ENCODE measurements around the gene GPR180. TPM values are rescaled to one million over a fixed set of nuclear protein-coding genes. Genes with fewer than 3 reads are reported as not detected.

Gene GPR180
- total RNA-seq, 1 experiment from 2014 or later: 3.7 TPM

- no peak for DNase-seq (ENCODE audit: low spot score)
These were observed 45.2 kb downstream of the GPR180 start for GRCh38 chr13:94646904-94647303.

DNA sequence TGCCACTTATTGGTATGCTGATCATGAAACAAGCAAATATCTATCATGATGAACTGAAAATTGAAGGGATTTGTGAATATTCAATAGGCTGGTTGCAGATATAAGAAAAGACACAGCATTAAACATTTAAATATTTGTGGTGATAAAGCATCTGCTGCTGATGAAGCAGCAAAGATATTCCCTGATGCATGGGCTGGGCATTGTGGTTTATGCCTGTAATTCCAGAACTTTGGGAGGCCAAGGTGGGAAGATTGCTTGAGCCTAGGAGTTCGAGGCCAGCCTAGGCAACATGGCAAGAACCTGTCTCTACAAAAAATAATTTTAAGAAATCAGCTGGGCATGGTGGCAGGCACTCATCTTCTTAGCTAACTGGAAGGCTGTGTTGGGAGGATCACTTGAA lies 54.5 kb downstream of the GPR180 start:
- no peak for DNase-seq (ENCODE audit: low spot score)

DNA sequence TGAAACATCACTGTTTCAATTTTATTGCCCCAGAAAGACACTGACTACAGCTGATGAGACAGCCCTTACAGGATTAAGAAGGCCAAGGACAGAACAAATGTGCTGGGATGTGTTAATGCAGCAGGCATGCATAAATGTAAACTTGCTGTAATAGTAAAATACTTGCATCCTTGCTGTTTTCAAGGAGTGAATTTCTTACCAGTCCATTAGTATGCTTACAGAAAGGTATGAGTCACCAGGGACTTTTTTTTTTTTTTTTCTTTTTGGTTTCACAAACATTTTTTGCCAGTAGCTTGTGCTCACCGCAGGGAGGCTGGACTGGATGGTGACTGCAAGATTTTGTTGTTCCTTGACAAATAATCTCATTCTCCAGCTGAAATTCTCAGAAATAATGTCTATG lies 55.1 kb downstream of the GPR180 start:
- DNase-seq (ENCODE audit: low spot score): peak; percentile 85

GRCh38 chr13:94657167-94657566 lies 55.5 kb downstream of the GPR180 start:
- DNase-seq (ENCODE audit: low spot score): peak; percentile 36

DNA sequence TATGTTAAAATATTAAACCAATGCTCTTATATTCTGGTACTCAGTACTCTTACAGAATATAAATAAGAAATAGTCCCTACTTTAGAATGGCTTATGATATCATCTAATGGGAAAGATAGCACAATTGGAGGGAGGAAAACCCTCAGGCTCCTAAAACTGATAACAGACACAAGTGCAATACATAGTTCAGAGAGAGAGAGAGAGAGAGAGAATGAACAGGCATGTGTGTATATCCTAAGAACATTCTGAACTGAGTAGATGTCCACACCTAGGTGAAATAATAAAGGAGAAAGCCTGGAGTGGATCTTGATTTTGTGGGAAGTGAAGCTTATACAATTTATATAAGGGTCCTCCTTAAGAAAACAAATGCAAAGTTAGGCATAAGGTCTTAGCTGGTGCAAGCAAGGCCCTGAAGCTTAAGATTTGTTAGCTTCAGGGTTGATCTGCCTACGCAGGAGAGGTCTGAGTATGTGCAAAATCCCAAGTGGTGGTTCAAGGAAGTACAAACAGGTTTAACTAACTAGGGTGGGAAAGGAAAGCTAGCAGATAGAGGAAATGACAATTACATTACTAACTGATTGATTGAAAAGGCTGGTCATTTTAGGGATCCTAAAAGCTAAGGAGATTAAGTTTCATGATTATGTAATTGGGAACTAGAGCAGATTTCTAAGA lies 57.4 kb downstream of the GPR180 start:
- no peak for DNase-seq (ENCODE audit: low spot score)

DNA sequence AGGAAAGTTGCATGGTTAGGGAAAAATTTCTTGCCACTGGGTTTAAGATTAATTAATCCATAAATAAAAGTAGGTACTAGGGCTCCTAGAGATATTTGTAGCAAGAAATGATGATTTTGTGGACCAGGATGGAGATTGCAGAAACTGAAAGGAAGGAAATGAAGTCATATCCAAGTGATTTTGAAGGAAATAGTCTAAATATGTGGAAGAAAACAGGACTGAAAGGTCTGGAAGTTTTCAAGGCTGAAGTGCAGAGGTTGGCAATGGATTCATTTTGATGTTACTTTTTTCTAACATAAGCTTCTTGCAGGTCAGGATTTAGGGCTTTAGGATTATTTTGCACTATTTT lies 57.9 kb downstream of the GPR180 start:
- no peak for DNase-seq (ENCODE audit: low spot score)

GRCh38 chr13:94660695-94661326 lies 59.2 kb downstream of the GPR180 start:
- peak; percentile 13 for DNase-seq (ENCODE audit: low spot score)

- no peak for DNase-seq (ENCODE audit: low spot score)
These were observed 59.7 kb downstream of the GPR180 start for GRCh38 chr13:94661406-94661805.

GRCh38 chr13:94662274-94662945 lies 60.8 kb downstream of the GPR180 start:
- DNase-seq (ENCODE audit: low spot score): no peak

- DNase-seq (ENCODE audit: low spot score): no peak
These were observed 63.2 kb downstream of the GPR180 start for GRCh38 chr13:94664889-94665288.

DNA sequence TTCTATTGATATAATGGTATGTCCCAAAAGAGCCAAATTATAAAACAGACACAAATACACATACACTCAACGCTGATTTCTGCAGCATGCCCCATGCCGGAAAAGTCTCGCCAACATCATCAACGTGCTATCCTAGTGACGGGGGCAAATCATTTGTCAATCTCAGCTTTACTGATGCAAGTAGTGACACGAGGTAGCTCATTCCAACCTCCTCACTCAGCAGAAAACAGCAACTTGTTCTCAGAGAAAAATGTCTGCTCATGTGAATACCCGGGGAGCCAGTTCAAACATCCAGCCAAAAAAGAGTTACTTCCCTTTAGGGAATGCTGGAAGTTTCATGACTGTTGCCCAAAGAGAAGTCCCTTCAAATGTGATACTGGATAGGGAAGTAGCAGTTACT lies 64.4 kb downstream of the GPR180 start:
- no peak for DNase-seq (ENCODE audit: low spot score)

GRCh38 chr13:94667190-94667589 lies 65.5 kb downstream of the GPR180 start:
- DNase-seq (ENCODE audit: low spot score): no peak

GRCh38 chr13:94672400-94672799 lies 70.7 kb downstream of the GPR180 start:
- no peak for DNase-seq (ENCODE audit: low spot score)

DNA sequence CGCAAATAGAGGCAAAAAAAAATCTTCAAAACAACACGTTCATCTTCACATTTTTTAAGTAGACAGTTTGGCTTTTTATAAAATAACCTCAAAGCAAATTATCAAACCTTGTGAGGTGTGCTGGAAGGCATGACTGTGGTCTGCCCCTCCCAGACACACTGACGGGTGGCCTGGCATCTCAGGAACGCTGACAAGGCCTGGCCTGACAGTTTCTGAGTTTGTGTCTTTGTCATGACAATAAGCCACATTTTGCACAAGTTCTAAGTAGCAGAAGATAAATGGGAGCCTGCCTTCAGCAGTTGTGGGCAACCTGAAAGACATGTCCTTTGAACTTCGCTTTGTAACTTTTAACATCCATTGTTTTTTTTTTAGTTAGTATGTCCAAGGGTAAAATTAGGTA lies 72.2 kb downstream of the GPR180 start:
- DNase-seq (ENCODE audit: low spot score): no peak

DNA sequence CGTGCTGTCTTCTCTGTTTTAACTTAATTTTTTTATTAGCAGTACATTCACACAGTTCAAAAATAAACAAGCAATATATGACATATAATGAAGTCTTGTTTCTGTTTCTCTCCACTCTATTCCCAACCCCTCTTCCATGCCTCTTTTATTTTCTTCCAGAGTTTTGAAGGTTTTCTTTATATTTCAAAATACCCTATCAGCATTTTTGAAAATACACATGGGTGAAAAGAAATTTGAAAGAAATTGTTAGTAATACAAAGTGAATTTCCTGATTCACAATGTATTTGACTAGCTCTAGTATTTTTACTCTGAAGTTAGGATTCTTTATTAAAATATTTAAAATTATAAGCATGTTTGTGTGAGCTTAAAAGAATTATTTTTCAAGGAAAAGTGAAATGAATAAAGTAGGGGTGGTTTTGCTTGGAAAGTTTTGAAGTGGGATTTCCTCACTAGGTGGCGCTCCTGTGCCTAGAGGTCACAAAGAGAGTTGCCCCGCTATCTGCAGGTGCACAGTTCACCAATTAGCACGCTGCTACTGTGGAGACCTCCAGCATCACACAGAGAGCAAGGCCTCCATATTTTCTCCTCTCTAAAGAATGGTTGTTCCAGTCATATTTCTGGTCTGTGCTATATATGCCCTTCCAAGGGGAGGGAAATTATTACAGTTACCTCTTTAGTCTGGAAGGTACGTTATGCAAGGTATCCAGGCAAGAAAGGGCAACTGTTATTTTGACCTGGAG lies 73.1 kb downstream of the GPR180 start:
- peak; percentile 24 for DNase-seq (ENCODE audit: low spot score)

DNA sequence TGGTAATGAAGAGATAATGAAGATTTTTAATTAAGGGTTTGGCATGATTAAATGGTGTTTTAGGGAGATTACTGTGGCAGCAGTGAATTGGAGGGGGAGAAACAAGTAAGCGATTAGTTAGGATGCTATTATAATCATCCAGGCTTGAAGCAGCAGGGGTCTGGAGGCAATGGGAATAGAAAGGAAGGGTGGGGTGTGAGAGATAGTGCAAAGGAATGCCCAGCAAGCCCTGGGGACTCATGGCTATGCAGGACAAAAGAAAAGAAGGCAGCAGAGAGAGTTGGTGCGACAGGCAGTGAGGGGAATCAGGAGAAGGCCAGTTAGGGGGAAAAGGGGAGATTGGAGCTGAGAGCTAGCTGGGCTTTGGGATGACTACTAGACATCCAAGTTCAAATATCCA lies 76.1 kb downstream of the GPR180 start:
- DNase-seq (ENCODE audit: low spot score): no peak

- DNase-seq (ENCODE audit: low spot score): no peak
These were observed 77.2 kb downstream of the GPR180 start for GRCh38 chr13:94678845-94679244.

GRCh38 chr13:94679614-94680013 lies 78.0 kb downstream of the GPR180 start:
- no peak for DNase-seq (ENCODE audit: low spot score)

DNA sequence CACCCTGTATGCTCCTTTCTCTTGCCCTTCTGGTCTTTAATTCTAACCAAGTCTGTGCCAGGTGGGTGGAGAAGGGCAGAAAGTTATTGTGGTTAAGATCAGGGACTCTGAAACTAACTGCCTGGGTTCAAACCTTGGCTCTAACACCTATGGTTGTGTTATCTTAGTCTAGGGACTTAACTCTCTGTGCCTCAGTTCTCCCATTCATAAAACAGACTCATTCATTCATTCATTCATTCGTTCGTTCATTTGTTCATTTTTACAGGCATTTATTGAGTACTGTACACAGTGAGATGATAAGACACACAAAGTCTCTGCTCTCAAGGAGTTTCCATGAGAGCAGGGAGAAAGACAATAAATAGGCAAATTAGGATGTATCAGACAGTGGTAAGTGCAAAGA lies 80.6 kb downstream of the GPR180 start:
- DNase-seq (ENCODE audit: low spot score): no peak

GRCh38 chr13:94683409-94683808 lies 81.8 kb downstream of the GPR180 start:
- DNase-seq (ENCODE audit: low spot score): no peak

Data from H4 (cell line).